Activated CD8-positive, alpha-beta memory T cell treated with anti-CD3 and anti-CD28 coated beads for 36 hours (primary cell): ENCODE results near the gene NLGN3. TPM values are rescaled to one million over a fixed set of nuclear protein-coding genes. Genes with fewer than 3 reads are reported as not detected.
"Not testable (repeated sequence)": the region's sequence is repeated elsewhere in the genome, so short reads cannot be mapped to it uniquely, and the experiment has no call there.

Experiments
- CTCF ChIA-PET: fragments of 350-600 bp; sonication (Branson Sonifier 250); formaldehyde crosslinking; loops from one replicate; lab custom pipeline; 2021; ENCODE audit warnings: antibody characterized with exemption; lab: Charles Lee
- POLR2A ChIA-PET: fragments of 350-600 bp; sonication (Branson Sonifier 250); formaldehyde crosslinking; loops from one replicate; lab custom pipeline; 2021; ENCODE audit warnings: antibody characterized with exemption; lab: Charles Lee
- total RNA-seq, 2 experiments: library from RNA; stranded (reverse); gene quantifications; one replicate each; pipeline ENCODE4 v1.2.3, GENCODE V29; 2021

Gene NLGN3
- total RNA-seq, 2 experiments from 2014 or later, result 0.53 to 0.67 TPM

GRCh38 chrX:71158603-71159002 is 14.0 kb downstream of the NLGN3 start:
- ChIA-PET CTCF (interaction anchor here (1.4 kb wide), 1 partner anchor 30 kb away, joined by 3 read pairs; no protein-coding TSS in a partner anchor), POLR2A (interaction anchor here (0.7 kb wide), 1 partner anchor 44 kb away, joined by 3 read pairs; no protein-coding TSS in a partner anchor)

DNA sequence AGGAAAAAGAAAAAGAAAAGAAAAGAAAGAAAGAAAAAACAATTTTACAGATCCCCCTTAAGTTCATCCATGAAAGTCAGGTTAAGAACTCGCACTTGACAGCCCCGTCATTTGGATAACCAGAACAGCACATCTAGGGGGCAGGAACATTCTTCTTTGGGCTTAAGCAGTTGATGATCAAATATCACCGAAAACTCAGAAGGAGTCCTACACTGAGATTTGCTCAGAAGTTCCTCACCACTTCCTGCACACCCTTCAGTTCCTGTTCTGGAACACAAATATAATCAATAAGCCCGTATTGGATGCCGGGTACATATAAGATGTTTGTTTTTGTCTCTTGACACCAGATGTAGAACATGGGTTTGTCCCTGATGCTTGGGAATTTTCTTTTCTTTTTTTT is 14.7 kb downstream of the NLGN3 start:
- CTCF ChIA-PET, result interaction anchor here (1.4 kb wide), 1 partner anchor 31 kb away, joined by 3 read pairs; no protein-coding TSS in a partner anchor

GRCh38 chrX:71160475-71160874 is 15.8 kb downstream of the NLGN3 start:
- ChIA-PET CTCF (no interaction called here), POLR2A (no interaction called here)

More for the DNA sequence above, 14.7 kb downstream of the NLGN3 start:
- POLR2A ChIA-PET, result interaction anchor here (0.7 kb wide), 1 partner anchor 45 kb away, joined by 3 read pairs; no protein-coding TSS in a partner anchor

GRCh38 chrX:71162981-71163380 is 18.3 kb downstream of the NLGN3 start:
- ChIA-PET CTCF (no interaction called here), POLR2A (no interaction called here)

DNA sequence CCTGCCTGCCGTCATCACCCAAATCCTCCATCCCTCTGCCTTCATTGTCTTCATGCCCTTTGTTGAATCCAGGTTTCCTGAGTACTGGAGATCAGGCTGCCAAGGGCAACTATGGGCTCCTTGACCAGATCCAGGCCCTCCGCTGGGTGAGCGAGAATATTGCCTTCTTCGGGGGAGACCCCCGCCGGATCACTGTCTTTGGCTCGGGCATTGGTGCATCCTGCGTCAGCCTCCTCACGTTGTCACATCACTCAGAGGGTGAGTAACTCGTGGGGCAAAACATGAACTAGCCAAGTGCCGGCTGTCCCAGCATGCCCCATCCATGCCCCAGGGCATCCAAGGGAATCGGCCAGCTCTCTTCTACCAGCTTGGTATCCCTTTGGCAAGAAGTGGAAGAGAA is 19.4 kb downstream of the NLGN3 start:
- CTCF ChIA-PET, result no interaction called here
- POLR2A ChIA-PET, result no interaction called here

DNA sequence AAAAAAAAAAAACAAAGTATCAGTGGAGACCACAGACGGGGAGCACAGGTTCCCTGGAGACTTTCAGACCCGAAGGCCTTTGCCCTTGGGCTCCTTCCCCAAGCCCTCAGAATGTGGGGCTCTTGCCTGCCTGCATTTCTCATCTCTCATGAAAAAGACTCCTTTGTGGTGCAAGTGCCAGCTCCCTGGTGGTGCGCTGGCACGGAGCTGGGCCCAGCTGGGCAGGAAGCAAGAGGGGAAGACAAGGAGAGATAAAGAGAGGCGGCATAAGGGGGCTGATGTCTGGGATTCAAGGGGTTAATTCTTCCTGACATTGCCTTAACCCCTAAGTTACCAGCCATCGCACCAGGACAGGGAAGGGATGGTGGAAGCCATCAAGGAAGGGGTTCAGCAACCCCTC is 21.8 kb downstream of the NLGN3 start:
- ChIA-PET CTCF (no interaction called here), POLR2A (no interaction called here)

DNA sequence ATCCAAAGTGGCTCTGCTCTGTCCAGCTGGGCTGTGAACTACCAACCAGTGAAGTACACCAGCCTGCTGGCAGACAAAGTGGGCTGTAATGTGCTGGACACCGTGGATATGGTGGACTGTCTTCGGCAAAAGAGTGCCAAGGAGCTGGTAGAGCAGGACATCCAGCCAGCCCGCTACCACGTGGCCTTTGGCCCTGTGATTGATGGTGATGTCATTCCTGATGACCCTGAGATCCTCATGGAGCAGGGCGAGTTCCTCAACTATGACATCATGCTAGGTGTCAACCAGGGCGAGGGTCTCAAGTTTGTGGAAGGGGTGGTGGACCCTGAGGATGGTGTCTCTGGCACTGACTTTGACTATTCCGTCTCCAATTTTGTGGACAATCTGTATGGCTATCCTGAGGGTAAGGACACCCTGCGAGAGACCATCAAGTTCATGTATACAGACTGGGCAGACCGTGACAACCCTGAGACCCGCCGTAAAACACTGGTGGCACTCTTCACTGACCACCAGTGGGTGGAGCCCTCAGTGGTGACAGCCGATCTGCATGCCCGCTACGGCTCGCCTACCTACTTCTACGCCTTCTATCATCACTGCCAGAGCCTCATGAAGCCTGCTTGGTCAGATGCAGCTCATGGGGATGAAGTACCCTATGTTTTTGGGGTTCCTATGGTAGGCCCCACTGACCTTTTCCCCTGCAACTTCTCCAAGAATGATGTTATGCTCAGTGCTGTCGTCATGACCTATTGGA is 22.6 kb downstream of the NLGN3 start:
- CTCF ChIA-PET, result no interaction called here
- POLR2A ChIA-PET, result no interaction called here

GRCh38 chrX:71168134-71168533 is 23.5 kb downstream of the NLGN3 start:
- CTCF ChIA-PET, result interaction anchor here (1.8 kb wide), 1 partner anchor 11 kb away, joined by 4 read pairs; no protein-coding TSS in a partner anchor

DNA sequence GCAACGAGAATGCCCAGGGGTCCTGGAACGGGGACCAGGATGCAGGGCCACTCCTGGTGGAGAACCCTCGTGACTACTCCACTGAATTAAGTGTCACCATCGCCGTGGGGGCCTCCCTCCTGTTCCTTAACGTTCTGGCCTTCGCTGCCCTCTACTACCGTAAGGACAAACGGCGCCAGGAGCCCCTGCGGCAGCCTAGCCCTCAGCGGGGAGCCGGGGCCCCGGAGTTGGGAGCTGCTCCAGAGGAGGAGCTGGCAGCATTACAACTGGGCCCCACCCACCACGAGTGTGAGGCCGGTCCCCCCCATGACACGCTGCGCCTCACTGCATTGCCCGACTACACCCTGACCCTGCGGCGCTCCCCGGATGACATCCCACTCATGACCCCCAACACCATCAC is 24.9 kb downstream of the NLGN3 start:
- POLR2A ChIA-PET, result no interaction called here
- CTCF ChIA-PET, result interaction anchor here (0.6 to 1.8 kb wide), 2 partner anchors 9 to 33 kb away, joined by 3 to 4 read pairs; no protein-coding TSS in a partner anchor

More at GRCh38 chrX:71168134-71168533, 23.5 kb downstream of the NLGN3 start:
- POLR2A ChIA-PET, result no interaction called here

- ChIA-PET POLR2A (no interaction called here), CTCF (no interaction called here)
Measured at GRCh38 chrX:71170660-71171059, 26.0 kb downstream of the NLGN3 start.

DNA sequence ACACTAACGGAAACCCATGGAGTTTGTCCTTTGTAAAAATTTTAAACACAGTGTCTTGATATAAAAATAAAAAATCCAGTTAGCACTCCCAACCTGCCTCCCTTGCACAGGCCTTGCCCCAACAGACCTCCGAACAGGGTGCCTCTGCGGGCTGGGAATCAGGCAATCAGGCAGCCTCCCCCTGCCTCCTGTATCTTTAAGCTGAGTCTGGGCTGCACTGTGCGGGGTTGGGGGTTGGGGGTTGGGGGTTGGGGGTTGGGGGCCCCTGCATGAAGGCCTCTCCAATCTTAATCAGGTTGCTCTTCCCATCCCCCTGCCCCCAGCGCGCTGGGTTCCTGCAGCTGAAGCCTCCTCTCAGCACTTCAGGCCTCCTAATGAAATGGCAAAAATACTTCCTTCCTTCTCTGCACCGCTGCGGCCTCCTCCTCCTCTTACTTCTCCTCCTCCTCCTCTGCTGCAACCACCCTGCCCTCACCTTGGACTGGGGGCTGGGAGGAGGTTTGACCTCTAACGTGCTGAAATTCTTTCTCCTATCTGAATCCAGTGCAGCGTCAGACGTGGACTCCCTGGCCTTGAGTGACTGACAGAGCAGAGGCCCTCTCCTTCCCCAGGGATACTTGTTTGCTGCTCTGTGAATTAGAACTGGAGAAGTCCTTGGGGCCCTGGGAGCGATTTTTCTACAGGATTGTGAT is 26.6 kb downstream of the NLGN3 start:
- ChIA-PET POLR2A (no interaction called here), CTCF (no interaction called here)

GRCh38 chrX:71173440-71173839 is 28.8 kb downstream of the NLGN3 start:
- CTCF ChIA-PET, result interaction anchor here (0.8 kb wide), 1 partner anchor 147 kb away, joined by 5 read pairs; no protein-coding TSS in a partner anchor
- POLR2A ChIA-PET, result no interaction called here

GRCh38 chrX:71174795-71175194 is 30.2 kb downstream of the NLGN3 start:
- ChIA-PET POLR2A (no interaction called here), CTCF (no interaction called here)

GRCh38 chrX:71175531-71175930 is 30.9 kb downstream of the NLGN3 start:
- ChIA-PET POLR2A (no interaction called here), CTCF (interaction anchor here (0.5 kb wide), 1 partner anchor 212 kb away, joined by 4 read pairs; no protein-coding TSS in a partner anchor)

GRCh38 chrX:71177327-71177726 is 32.7 kb downstream of the NLGN3 start:
- ChIA-PET POLR2A (no interaction called here), CTCF (no interaction called here)

GRCh38 chrX:71178908-71179307 is 34.3 kb downstream of the NLGN3 start:
- CTCF ChIA-PET, result interaction anchor here (0.8 kb wide), 1 partner anchor 10 kb away, joined by 4 read pairs; no protein-coding TSS in a partner anchor
- POLR2A ChIA-PET, result no interaction called here

GRCh38 chrX:71180579-71181265 is 36.1 kb downstream of the NLGN3 start:
- CTCF ChIA-PET, result not testable (repeated sequence)
- POLR2A ChIA-PET, result interaction anchor here (0.6 to 0.7 kb wide), 2 partner anchors 81 to 113 kb away, joined by 3 to 5 read pairs; no protein-coding TSS in a partner anchor

DNA sequence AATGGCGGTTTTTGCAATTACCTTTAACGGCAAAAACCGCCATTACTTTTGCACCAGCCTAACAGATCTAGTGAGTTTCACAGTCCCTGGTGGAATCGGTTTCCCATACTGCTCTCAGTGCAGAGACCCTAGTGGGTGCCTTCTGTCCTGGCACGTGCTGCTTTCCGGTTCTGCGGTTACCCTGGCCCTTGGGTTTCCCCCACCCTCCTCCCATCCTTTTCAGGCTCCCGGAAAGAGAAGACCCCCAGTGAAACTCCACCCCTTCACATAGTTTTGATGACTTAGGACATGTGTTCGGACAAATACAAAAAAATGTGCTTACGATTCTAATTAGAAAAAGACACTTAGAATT is 36.9 kb downstream of the NLGN3 start:
- POLR2A ChIA-PET, result interaction anchor here (0.6 to 1.6 kb wide), 6 partner anchors 14 to 120 kb away, joined by 3 to 6 read pairs (median 4); partner anchors contain the start of gene NONO
- CTCF ChIA-PET, result interaction anchor here (0.7 kb wide), 1 partner anchor 493 kb away, joined by 3 read pairs; no protein-coding TSS in a partner anchor
